ENCODE results near the gene FGF12.

GRCh38 chr3:192255839-192256238, 471.5 kb downstream of the FGF12 start:
- TF ChIP-seq ELF4 (IDR thresholded peaks at IDR 0.05) (no peak), BHLHE40 (IDR thresholded peaks at IDR 0.05; ENCODE audit: borderline replicate concordance) (no peak), FOXK2 (IDR thresholded peaks at IDR 0.05) (no peak), CTBP1 (IDR thresholded peaks at IDR 0.05; ENCODE audit: borderline replicate concordance) (no peak), LEF1 (IDR thresholded peaks at IDR 0.05; ENCODE audit: borderline replicate concordance) (no peak), TARDBP (IDR thresholded peaks at IDR 0.05) (no peak), SP1 (IDR thresholded peaks at IDR 0.05) (no peak), FOXM1 (IDR thresholded peaks at IDR 0.05; ENCODE audit: borderline replicate concordance) (no peak), PKNOX1 (IDR thresholded peaks at IDR 0.05) (no peak), ARNT (IDR thresholded peaks at IDR 0.05) (no peak)
